HG03196 (cell line): ENCODE results near the gene NABP1.
"Not testable (repeated sequence)": the region's sequence is repeated elsewhere in the genome, so short reads cannot be mapped to it uniquely, and the experiment has no call there.

Source experiments
- ATAC-seq: cut with Tn5 transposase; IDR thresholded peaks from one replicate; pipeline ENCODE4 v1.9.1; 2021; ENCODE audit not compliant: unreplicated experiment

Gene NABP1

GRCh38 chr2:191677646-191678436, at the start of gene NABP1:
NABP1 (plus strand) TSS chr2:191678136; CDS start chr2:191678615, 479 bp downstream.
- peak; percentile 66 for ATAC-seq

GRCh38 chr2:191629001-191629453, 48.9 kb upstream of the NABP1 start:
- no peak for ATAC-seq

GRCh38 chr2:191629976-191630712, 47.8 kb upstream of the NABP1 start:
- ATAC-seq: no peak

GRCh38 chr2:191631754-191632153, 46.2 kb upstream of the NABP1 start:
- no peak for ATAC-seq

- no peak for ATAC-seq
These were observed 45.5 kb upstream of the NABP1 start for GRCh38 chr2:191632426-191632825.

- ATAC-seq: no peak
These were observed 43.1 kb upstream of the NABP1 start for GRCh38 chr2:191634791-191635190.

GRCh38 chr2:191635333-191636234, 42.4 kb upstream of the NABP1 start:
- peak; percentile 68 for ATAC-seq

- ATAC-seq: no peak
These were observed 41.7 kb upstream of the NABP1 start for GRCh38 chr2:191636235-191636543.

GRCh38 chr2:191636586-191636985, 41.4 kb upstream of the NABP1 start:
- ATAC-seq: no peak

- ATAC-seq: peak; percentile 71
These were observed 40.5 kb upstream of the NABP1 start for GRCh38 chr2:191637182-191638078.

GRCh38 chr2:191638079-191638801, 39.7 kb upstream of the NABP1 start:
- no peak for ATAC-seq

- ATAC-seq: no peak
These were observed 39.1 kb upstream of the NABP1 start for GRCh38 chr2:191638802-191639172.

GRCh38 chr2:191641609-191642008, 36.3 kb upstream of the NABP1 start:
- ATAC-seq: no peak

- ATAC-seq: no peak
These were observed 35.4 kb upstream of the NABP1 start for GRCh38 chr2:191642541-191642940.

- ATAC-seq: no peak
These were observed 34.5 kb upstream of the NABP1 start for GRCh38 chr2:191643429-191643828.

- not testable (repeated sequence) for ATAC-seq
These were observed 33.3 kb upstream of the NABP1 start for GRCh38 chr2:191644613-191645012.

GRCh38 chr2:191645032-191645431, 32.9 kb upstream of the NABP1 start:
- no peak for ATAC-seq

- no peak for ATAC-seq
These were observed 32.3 kb upstream of the NABP1 start for GRCh38 chr2:191645434-191646162.
